Heart left ventricle (tissue), 13 donors: ENCODE data around the gene PDZD4.

Experiments
- CTCF ChIP-seq, 12 donors: fragments of 200-600 bp; sonication (generic) in 4 of 12; IDR thresholded peaks; one replicate each; pipeline versions ENCODE4 v1.5.0 to v1.8.0; 2018 to 2022; ENCODE audit warnings: antibody characterized with exemption in 12 of 12, mild to moderate bottlenecking in 5 of 12
- POLR2A ChIP-seq, 2 donors: fragments of 450-650 bp; IDR thresholded peaks; one replicate each; pipeline ENCODE4 v1.6.1; 2017; ENCODE audit warnings: antibody characterized with exemption in 2 of 2, mild to moderate bottlenecking in 2 of 2, moderate library complexity in 2 of 2
- donor health status: ischemic (EF 13 %, LVEDD 7.1; RV severe dilation, severe dysfunction).
- donor health status: DM: no; HTN: yes; CAD: no.
- donor health status: DM: no; HTN: no; CAD: no.
- donor health status: ischemic (EF 25% LVEDD 6.9; RV normal size, moderate dysfunction).
- donor health status: ischemic (EF 25% LVEDD 5.7; RV mildly dilated, moderate dysfunction).
- donor health status: ischemic (EF 35%, LVEDD 5.7; RV mildly dilated, moderate dysfunction).
- donor health status: nonischemic (EF 11% LVEDD 7.7; RV severe dilation, severe dysfunction).
- donor health status: DM: yes; HTN: yes; CAD: no.
- donor health status: PGD.
- donor health status: ischemic (EF 29% LVEDD 5.4; RV normal size, mild dysfunction).
- donor health status: nonischemic (EF 23%, LVEDD 6.1; RV moderate dilation, normal function).

DNA sequence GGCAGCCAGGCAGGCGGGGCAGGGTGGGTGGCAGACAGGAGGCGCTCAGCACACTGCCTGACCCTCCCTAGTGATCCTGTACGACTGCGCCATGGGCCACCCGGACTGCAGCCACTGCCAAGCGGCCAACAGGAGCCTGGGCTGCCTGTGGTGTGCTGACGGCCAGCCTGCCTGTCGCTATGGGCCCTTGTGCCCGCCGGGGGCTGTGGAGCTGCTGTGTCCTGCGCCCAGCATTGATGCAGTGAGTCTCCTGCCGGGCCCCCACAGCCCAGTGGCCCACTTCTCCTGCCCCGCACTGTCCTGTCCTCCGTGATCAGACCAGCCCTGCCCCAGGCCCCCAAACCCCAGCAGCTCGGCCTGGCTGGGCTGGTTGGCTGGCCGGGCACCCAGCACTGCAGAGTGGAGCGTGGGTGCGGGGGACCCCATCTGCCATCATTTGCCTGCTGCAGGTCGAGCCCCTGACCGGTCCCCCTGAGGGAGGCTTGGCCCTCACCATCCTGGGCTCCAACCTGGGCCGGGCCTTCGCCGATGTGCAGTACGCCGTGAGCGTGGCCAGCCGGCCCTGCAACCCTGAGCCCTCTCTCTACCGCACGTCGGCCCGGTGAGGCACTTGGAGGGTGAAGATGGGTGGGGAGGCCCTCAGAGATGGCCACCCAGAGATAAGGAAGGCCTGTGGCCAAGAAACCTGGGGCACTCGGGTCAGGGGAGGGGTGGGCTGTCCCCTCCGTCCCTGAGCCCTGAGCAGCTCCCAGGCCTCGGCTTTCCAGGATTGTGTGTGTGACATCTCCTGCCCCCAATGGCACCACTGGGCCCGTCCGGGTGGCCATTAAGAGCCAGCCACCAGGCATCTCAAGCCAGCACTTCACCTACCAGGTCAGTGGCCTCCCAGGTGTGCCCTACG lies 58.7 kb downstream of the PDZD4 start:
- no peak for TF ChIP-seq CTCF (IDR thresholded peaks at IDR 0.05)
- no peak for TF ChIP-seq POLR2A (IDR thresholded peaks at IDR 0.05)
